ENCODE measurements around the gene ANAPC15. TPM values are rescaled to one million over a fixed set of nuclear protein-coding genes. Genes with fewer than 3 reads are reported as not detected.

Gene ANAPC15
- total and polyA plus RNA-seq, 2 of the 13 experiments (the other 11 are each of a cell fraction or from before 2014, with no cell fraction given): 18.8 to 25.7 TPM

DNA sequence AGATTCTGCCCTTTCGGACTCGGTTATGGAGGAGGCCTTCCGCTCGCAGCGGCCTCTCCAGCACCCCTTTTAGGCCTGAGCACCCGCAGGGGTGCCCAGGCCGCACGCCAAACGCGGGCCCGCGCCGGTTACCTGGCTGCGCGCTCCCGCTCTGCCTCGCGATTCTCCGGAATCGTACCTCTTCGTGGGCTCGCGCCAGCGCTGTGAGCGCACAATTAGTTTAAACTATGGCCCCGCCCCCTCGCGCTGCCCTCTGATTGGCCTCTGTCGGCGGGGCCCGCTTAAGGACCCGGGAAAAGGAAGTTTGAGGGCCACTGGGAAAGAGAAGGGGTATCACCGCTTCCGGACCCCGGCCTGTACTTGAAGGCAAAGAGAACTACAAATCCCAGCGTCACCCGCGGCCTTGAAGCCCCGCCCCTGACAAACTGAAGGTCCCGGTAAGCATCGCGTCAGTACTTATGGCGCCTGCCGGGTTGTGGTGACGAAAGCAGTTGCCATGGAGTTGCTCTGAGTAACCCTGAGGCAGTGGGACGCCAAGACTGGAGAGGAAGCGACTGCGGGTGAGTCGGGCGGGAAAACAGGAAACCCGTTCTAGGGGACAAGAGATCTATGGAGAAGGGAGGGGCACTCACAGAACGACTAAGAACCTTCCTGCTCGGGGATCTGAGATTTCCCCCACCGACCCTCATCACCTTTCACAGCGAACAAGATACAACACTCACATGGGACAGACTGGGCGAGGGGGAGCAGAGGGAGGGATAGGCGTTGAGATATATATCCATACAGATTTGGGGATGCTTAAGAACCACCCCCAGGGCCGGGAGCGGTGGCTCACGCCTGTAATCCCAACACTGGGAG is 31.9 kb downstream of the ANAPC15 start, which contains the start of the genes LRRC51 and NUMA1 (continued):
- TF ChIP-seq, protein P1, sequence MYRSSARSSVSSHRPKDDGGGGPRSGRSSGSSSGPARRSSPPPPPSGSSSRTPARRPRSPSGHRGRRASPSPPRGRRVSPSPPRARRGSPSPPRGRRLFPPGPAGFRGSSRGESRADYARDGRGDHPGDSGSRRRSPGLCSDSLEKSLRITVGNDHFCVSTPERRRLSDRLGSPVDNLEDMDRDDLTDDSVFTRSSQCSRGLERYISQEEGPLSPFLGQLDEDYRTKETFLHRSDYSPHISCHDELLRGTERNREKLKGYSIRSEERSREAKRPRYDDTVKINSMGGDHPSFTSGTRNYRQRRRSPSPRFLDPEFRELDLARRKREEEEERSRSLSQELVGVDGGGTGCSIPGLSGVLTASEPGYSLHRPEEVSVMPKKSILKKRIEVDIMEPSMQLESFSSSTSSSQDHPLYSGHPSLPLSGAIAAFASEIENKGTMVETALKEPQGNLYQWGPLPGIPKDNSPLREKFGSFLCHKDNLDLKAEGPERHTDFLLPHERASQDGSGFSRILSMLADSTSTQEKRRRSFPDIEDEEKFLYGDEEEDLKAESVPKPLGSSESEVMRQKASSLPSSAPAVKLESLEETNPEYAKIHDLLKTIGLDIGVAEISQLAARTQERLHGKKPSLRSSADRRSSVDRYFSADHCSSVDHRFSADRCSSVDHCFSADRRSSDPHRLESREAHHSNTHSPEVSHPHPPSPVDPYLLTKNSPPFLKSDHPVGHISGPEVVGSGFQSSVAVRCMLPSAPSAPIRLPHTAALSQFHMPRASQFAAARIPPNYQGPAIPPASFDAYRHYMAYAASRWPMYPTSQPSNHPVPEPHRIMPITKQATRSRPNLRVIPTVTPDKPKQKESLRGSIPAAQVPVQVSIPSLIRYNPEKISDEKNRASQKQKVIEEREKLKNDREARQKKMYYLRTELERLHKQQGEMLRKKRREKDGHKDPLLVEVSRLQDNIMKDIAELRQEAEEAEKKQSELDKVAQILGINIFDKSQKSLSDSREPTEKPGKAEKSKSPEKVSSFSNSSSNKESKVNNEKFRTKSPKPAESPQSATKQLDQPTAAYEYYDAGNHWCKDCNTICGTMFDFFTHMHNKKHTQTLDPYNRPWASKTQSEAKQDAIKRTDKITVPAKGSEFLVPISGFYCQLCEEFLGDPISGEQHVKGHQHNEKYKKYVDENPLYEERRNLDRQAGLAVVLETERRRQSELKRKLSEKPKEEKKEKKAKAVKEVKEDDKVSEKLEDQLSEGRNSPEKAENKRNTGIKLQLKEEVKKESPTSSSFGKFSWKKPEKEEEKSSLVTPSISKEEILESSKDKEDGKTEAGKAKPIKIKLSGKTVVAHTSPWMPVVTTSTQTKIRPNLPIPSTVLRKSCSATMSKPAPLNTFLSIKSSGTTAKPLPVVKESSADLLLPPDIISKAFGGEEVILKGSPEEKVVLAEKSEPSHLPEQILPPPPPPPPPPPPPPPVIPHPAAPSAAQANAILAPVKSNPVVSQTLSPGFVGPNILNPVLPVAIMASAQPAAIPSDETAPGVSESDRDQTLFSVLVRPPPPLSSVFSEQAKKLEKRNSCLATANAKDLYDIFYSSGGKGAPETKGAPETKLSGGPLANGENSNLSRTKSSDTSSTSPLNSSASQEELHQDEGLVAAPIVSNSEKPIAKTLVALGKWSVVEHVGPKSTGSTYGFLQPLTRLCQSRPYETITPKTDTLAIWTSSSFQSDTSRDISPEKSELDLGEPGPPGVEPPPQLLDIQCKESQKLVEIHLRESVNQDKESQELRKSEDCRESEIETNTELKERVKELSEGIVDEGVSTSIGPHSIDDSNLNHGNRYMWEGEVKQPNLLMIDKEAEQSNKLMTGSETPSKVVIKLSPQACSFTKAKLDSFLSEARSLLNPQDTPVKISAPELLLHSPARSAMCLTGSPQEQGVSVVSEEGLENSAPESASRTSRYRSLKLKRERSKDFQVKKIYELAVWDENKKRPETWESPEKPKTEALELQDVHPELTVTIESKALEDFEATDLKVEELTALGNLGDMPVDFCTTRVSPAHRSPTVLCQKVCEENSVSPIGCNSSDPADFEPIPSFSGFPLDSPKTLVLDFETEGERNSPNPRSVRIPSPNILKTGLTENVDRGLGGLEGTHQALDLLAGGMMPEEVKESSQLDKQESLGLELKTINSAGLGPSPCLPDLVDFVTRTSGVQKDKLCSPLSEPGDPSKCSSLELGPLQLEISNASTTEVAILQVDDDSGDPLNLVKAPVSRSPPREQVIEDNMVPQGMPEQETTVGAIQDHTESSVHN (CRISPR knock-in tag; IDR thresholded peaks at IDR 0.05): no peak
- TF ChIP-seq, protein P2, sequence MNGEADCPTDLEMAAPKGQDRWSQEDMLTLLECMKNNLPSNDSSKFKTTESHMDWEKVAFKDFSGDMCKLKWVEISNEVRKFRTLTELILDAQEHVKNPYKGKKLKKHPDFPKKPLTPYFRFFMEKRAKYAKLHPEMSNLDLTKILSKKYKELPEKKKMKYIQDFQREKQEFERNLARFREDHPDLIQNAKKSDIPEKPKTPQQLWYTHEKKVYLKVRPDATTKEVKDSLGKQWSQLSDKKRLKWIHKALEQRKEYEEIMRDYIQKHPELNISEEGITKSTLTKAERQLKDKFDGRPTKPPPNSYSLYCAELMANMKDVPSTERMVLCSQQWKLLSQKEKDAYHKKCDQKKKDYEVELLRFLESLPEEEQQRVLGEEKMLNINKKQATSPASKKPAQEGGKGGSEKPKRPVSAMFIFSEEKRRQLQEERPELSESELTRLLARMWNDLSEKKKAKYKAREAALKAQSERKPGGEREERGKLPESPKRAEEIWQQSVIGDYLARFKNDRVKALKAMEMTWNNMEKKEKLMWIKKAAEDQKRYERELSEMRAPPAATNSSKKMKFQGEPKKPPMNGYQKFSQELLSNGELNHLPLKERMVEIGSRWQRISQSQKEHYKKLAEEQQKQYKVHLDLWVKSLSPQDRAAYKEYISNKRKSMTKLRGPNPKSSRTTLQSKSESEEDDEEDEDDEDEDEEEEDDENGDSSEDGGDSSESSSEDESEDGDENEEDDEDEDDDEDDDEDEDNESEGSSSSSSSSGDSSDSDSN (CRISPR knock-in tag; IDR thresholded peaks at IDR 0.05): no peak
- no peak for TF ChIP-seq IRX3 (CRISPR knock-in tag; IDR thresholded peaks at IDR 0.05; ENCODE audit: borderline replicate concordance, low read depth)
- TF ChIP-seq, protein P3, sequence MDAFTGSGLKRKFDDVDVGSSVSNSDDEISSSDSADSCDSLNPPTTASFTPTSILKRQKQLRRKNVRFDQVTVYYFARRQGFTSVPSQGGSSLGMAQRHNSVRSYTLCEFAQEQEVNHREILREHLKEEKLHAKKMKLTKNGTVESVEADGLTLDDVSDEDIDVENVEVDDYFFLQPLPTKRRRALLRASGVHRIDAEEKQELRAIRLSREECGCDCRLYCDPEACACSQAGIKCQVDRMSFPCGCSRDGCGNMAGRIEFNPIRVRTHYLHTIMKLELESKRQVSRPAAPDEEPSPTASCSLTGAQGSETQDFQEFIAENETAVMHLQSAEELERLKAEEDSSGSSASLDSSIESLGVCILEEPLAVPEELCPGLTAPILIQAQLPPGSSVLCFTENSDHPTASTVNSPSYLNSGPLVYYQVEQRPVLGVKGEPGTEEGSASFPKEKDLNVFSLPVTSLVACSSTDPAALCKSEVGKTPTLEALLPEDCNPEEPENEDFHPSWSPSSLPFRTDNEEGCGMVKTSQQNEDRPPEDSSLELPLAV (CRISPR knock-in tag; conservative IDR thresholded peaks at IDR 0.05; ENCODE audit: low read depth): no peak
- TF ChIP-seq U2AF1 (optimal IDR thresholded peaks at IDR 0.05; ENCODE audit: low read depth, low read length): no peak
- no peak for TF ChIP-seq EZH2 (conservative IDR thresholded peaks at IDR 0.05; ENCODE audit: low read depth, low read length)
- TF ChIP-seq ZNF749 (CRISPR knock-in tag; IDR thresholded peaks at IDR 0.05; ENCODE audit: borderline replicate concordance): peak; percentile 72; the same call in 1 of the 2 replicates
- TF ChIP-seq ATRX (CRISPR knock-in tag; IDR thresholded peaks at IDR 0.05; ENCODE audit: borderline replicate concordance): no peak
- TF ChIP-seq, protein P4, sequence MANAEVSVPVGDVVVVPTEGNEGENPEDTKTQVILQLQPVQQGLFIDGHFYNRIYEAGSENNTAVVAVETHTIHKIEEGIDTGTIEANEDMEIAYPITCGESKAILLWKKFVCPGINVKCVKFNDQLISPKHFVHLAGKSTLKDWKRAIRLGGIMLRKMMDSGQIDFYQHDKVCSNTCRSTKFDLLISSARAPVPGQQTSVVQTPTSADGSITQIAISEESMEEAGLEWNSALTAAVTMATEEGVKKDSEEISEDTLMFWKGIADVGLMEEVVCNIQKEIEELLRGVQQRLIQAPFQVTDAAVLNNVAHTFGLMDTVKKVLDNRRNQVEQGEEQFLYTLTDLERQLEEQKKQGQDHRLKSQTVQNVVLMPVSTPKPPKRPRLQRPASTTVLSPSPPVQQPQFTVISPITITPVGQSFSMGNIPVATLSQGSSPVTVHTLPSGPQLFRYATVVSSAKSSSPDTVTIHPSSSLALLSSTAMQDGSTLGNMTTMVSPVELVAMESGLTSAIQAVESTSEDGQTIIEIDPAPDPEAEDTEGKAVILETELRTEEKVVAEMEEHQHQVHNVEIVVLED (CRISPR knock-in tag; IDR thresholded peaks at IDR 0.05; ENCODE audit: borderline replicate concordance): peak; percentile 75; the same call in 1 of the 2 replicates
- TF ChIP-seq ZNF562 (CRISPR knock-in tag; IDR thresholded peaks at IDR 0.05; ENCODE audit: borderline replicate concordance): no peak
- no peak for TF ChIP-seq ZNF563 (CRISPR knock-in tag; IDR thresholded peaks at IDR 0.05)
- TF ChIP-seq, protein P5, sequence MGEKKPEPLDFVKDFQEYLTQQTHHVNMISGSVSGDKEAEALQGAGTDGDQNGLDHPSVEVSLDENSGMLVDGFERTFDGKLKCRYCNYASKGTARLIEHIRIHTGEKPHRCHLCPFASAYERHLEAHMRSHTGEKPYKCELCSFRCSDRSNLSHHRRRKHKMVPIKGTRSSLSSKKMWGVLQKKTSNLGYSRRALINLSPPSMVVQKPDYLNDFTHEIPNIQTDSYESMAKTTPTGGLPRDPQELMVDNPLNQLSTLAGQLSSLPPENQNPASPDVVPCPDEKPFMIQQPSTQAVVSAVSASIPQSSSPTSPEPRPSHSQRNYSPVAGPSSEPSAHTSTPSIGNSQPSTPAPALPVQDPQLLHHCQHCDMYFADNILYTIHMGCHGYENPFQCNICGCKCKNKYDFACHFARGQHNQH (CRISPR knock-in tag; IDR thresholded peaks at IDR 0.05): peak; percentile 36; the same call in 1 of the 2 replicates
